DMS 273 treated with DMSO at 0.1 percent for 48 hours (cell line): ENCODE data around the gene NAALADL2.
"Not testable (repeated sequence)": the region's sequence is repeated elsewhere in the genome, so short reads cannot be mapped to it uniquely, and the experiment has no call there.

Experiments used
- DNase-seq: peaks from one replicate; lab custom pipeline; 2025; lab: John Stamatoyannopoulos, UW

The NAALADL2 gene

GRCh38 chr3:175131866-175132265 is 272.7 kb downstream of the NAALADL2 start:
- DNase-seq = not testable (repeated sequence)

DNA sequence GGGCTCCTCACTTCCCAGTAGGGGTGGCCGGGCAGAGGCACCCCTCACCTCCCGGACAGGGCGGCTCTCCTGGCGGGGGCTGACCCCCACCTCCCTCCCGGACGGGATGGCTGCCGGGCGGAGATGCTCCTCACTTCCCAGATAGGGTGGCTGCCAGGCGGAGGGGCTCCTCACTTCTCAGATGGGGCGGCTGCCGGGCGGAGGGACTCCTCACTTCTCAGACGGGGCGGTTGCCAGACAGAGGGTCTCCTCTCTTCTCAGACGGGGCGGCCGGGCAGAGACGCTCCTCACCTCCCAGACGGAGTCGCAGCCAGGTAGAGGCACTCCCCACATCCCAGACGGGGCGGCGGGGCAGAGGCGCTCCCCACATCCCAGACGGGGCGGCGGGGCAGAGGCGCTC is 273.6 kb downstream of the NAALADL2 start:
- DNase-seq = not testable (repeated sequence)

GRCh38 chr3:175144368-175144767 is 285.2 kb downstream of the NAALADL2 start:
- DNase-seq = no peak

DNA sequence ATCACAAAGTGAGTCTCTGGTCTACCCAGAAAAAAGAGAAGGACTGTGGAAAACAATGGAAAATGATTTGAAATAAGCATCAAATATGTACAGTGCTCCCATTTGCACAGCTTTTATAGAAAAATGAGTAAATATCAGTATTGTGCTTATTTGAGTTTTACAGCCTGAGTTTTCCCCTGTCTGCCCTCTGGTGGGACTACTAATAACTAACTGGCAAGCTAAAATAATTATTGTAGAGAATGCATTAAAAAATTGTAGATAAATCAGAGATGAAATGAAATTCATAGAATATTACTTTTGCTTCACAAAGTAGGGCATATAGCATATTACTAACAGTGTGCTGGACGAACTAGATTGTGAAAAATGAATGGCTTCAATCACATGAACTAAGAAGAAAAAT is 287.1 kb downstream of the NAALADL2 start:
- DNase-seq = no peak

GRCh38 chr3:175149675-175150074 is 290.5 kb downstream of the NAALADL2 start:
- peak; percentile 96 for DNase-seq

DNA sequence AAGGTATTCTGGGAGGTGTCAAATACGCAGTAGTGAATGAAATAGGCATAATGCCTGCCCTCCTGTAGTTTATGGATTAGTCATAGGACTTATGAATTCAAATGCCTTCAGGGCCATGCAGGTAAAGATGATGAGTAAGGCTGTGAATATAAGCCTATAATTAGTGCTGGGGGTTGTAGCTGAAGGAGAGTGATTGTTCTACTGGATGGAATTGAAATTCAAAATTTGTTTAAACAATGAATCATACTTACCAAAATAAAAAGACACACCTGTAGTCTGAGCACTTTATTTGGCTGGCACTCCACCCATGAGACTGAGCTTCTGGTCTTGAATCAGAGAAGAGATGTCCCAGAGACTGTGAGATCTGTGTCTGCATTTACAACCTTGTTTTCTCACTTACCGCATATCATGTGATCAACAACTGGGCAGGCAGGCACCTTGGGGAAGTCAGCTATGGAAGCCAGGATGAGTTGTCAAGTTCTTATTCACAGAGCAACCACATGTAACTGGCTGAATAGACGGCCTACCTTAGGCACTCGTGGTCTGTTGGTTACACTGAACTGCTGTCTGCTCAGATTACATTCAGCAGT is 291.8 kb downstream of the NAALADL2 start:
- DNase-seq = no peak

GRCh38 chr3:175153595-175153994 is 294.5 kb downstream of the NAALADL2 start:
- DNase-seq = no peak

DNA sequence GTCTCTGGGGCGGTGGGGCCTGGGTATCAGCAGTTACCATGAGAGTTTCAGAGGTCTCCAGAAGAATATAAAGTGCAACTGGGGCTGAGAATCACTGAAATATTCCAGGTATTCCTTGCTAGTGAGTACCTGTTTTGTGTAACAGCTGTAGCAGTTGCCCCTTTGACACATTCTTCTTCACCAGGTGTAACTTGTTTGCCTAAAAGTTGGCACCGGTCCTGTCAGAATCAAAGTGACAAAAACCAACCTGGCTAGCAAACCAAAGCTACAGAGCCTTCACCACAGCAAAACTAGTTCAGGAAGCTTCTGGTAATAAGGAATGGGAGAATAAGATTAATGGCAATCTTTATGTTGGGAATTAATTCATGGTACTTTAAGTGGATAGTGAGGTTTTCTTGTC is 296.0 kb downstream of the NAALADL2 start:
- DNase-seq = no peak

GRCh38 chr3:175159202-175159601 is 300.1 kb downstream of the NAALADL2 start:
- no peak for DNase-seq

GRCh38 chr3:175161291-175161690 is 302.2 kb downstream of the NAALADL2 start:
- no peak for DNase-seq

GRCh38 chr3:175163686-175164085 is 304.6 kb downstream of the NAALADL2 start:
- DNase-seq = no peak

GRCh38 chr3:175173117-175173516 is 314.0 kb downstream of the NAALADL2 start:
- DNase-seq = not testable (repeated sequence)

DNA sequence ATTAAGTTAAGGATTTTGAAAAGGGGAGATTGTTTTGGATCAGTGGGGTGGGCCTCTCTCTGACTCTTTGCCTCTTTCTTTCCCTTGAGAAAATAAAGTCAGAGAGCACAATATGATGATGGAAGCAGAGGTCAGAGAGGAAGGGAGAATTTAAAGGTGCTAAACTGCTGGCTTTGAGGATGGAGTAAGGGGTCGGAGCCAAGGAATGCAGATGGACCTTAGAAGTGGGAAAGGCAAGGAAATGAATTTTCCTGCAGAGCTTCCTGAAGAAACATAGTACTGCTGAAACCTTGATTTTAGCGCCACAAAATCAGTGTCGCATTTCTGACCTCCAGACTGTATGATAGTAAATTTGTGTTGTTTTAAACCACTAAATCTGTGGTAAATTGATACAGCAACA is 317.4 kb downstream of the NAALADL2 start:
- DNase-seq = no peak

DNA sequence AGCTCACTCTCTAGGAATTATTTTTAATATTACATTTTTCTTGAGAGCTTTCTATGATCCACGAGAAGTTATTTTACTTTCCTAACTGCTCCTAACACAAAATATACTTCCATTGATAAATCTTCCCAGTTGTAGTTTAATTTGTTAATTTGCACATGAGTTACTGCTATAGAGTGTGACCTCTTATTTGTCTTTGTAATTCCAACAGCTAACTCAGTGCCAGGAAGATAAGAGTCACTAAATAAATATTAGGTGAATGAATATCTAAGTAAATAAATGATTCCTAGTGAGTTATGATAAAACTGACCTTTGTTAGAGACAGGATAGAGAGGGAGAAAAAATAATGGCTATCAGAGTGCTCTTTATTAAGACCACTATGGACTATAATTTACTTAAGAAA is 319.9 kb downstream of the NAALADL2 start:
- no peak for DNase-seq

GRCh38 chr3:175184392-175184791 is 325.3 kb downstream of the NAALADL2 start:
- DNase-seq = no peak

DNA sequence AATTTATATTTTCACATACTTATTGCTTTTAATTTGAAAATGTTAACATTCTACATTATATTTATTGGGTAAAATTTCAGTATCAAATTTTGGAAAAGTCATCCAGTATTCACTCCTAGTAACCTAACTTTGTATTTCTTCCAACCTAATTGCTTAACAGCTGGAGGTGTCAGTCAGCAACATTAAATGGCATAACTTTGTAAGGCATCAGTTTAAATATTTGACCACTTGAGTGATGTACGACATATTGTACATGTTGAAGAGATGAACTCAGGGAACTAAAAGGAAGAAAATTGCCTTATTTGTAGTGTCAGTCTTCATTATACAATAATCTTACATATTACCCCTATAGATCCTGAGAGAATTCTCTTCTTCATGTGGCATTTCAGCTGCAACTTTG is 326.8 kb downstream of the NAALADL2 start:
- DNase-seq = no peak

GRCh38 chr3:175186511-175186910 is 327.4 kb downstream of the NAALADL2 start:
- no peak for DNase-seq

DNA sequence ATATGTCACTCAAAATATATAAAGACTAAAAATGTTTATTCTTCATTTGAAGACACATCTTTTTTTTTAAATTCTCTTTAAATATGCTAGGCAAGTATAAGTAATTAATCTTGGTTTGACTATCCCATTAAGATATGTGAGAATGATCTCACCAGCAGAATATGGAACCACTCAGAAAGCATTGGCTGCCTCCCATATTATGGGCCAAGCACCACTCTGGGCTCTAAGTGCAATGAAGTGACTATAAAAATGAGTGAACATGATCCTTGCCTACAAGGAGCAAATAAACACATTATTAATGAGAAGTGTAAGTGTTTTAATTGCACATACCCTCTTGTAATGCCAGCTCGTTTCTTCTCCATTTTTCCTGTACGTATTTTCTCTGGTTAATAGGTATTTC is 328.5 kb downstream of the NAALADL2 start:
- DNase-seq = no peak

DNA sequence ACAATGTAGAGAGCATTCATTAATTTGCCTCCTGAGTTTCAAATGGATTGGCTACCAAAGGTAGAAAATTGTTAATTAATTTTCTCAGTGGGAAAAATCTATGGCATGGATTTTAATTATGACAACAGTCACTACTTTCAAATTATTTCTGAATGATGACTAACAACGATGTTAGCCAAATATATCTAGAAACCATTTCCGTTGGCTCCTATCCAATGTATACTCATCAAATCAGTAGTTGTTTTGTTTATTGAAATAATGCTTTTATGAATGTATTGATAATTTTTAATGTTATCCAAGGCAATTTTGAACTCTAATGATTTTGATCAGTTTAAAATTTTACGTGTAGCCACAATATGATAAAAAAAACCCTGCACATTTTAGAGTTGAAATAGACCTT is 333.4 kb downstream of the NAALADL2 start:
- DNase-seq = no peak

GRCh38 chr3:175193815-175194518 is 334.8 kb downstream of the NAALADL2 start:
- DNase-seq = peak; percentile 20

DNA sequence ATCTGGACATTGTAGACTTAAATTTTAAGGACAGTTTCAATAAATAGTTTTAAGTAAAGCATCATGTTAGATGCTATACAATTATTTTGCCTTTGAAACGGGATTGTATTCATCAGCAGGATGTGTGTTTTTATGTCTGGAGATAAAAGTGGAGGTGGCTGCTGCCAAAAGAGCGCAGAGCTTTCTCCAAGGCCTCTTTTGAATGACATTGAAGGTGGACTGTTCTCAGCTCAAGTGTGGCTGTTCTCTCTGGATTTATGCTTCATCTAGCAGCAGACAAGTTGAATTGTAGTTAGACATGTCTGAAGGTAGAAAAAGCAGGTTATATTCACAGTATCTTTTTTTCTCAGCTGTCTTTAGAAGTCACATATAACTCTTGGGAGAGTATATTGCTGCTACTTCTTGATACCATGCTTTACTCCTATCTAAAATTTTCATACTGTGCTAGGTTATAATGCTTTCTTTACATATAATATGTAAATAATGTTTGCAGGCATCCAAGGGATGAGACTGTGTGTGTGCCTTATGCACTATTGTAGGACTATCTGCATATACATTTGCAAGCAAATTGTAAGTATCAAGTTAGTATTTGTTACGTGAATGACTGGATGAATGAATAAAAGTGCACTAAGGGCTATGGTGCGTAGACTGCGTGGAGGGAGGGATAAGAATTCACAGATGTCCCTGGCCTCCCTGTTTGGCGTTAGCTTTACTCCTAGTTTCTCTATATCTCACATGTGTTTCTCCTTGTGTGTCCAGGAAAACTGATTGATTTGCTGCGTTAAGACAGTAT is 340.1 kb downstream of the NAALADL2 start:
- DNase-seq = no peak

GRCh38 chr3:175199961-175200360 is 340.8 kb downstream of the NAALADL2 start:
- DNase-seq = no peak
